Measurements from ENCODE around the gene CLIP4.
"Not testable (repeated sequence)": the region's sequence is repeated elsewhere in the genome, so short reads cannot be mapped to it uniquely, and the experiment has no call there.

The CLIP4 gene

DNA sequence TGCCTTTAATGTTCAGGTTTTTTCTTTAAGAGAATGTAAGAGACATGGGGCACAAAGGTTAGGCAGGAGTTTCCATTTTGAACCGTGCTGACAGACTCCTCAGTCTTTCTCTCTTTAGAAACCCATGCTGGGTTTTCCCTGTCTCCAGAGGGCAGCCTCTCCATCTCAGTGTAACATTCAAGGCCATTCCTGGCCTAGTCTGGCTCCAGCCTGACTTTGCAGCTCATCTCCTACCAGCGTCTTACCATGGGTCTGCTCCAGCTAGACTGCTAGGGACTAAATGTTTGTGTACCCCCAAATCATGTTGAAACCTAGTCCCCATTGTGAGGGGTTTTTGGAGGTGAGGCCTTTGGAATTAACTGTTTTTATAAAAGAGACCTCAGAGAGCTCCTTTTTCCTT is 9.8 kb upstream of the CLIP4 start:
- no peak for FAIRE-seq

DNA sequence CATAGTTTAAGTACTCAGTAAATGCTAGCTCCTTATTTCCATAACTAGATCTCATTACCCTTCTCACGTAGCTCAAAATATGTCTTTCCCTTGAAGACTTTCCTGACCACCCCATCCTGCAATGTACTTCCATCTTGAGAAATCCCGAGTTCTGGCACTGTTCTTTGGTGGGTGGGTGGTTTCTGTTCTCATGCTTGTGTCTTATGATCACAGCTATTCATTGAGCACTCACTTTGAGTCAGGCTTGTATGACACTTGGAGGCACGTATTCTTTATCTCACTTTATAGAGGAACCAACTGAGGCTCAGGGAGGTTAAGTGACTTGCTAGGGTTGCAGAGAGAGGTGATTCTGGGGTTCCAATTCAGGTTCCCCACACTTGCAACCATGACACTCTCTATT is 9.0 kb upstream of the CLIP4 start:
- FAIRE-seq: no peak

DNA sequence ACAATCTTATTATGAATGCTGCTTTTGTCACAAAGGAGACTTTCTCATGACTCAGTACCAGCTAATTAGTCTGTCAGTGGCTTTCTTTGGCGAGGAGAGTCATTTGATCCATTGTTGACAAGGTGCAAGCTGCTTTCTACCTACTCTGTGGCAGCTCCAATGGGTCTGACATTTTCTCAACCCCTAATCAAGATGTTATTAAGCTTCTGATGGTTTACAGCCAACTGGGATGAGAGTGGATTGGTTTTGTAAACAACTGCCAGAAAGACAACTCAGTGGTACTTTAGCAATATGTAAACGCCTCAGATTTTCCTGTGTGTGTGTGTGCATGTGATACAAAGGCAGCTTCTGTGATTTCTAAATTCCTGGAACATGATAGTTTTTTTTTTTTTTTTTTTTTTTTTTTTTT is 8.2 kb upstream of the CLIP4 start:
- no peak for FAIRE-seq

DNA sequence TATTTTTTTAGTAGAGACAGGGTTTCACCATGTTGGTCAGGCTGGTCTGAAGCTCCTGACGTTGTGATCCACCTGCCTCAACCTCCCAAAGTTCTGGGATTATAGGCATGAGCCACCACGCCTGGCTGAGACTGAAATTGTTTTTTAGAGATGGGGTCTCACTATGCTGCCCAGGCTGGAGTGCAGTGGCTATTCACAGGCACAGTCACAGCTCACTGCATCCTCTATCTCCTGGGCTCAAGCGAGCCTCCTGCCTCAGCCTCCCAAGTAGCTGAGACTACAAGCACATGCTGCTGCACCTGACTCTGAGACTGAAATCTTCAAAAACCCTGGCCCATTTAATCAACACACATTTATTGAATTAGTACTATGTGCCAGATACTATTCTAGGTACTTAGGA is 7.7 kb upstream of the CLIP4 start:
- FAIRE-seq: not testable (repeated sequence)

DNA sequence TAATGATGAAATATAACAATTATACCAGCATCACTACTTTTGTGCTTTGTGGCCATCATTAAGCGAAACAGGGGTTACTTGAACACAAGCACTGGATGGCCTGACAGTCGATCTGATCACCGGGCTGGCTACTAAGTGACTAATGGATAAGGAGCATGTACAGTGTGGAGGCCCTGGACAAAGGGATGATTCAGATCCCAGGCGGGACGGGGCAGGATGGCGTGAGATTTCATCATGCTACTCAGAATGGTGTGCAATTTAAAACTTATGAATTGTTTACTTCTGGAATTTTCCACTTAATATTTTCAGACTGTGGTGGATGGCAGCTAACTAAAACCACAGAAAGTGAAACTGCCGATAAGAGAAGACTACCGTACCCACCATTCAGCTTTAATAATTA is 7.0 kb upstream of the CLIP4 start:
- no peak for FAIRE-seq

DNA sequence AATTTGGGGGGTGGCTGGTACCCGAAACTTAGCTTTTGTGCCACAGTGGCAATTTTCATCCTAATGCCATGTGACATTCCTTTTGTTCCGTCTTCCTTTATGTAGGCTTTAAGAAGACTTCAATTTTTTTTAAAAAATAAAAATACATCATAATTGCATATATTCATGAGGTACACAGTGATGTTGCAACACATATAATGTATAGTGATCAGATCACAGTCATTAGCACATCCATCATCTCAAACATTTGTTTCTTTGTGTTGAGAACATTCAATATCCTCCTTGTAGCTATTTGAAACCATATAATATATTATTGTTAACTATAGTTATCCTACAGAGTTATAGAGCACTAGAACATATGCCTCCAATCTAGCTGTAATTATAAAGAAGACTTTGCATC is 6.0 kb upstream of the CLIP4 start:
- FAIRE-seq: no peak

DNA sequence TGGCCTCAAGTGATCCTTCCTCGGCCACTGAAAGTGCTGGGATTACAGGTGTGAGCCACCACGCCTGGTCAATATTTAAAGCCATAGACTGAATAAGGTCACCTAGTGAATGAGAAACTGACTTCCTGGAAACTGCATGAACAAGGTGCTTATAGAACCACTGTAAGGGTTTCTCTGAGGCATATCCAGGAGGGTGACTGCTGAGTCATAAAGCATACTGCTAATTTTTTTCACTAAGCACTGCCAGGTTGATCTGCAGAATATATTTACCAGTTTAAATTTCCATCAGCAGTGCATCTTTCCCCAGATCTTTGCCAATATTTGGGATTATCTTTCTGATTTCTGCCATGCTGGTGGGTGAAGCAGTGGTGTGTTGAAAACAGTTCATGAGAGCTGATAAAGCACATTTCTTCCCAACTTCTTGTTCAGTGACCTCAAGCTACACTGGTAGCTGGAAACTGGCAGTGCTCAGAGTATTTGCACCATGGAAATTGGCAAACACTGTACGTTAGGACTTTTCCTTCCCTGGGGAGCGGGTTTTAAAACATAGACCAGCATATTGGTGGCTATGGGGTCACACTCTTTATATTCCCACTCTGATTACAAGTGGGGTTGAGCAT is 4.2 kb upstream of the CLIP4 start:
- FAIRE-seq: no peak

DNA sequence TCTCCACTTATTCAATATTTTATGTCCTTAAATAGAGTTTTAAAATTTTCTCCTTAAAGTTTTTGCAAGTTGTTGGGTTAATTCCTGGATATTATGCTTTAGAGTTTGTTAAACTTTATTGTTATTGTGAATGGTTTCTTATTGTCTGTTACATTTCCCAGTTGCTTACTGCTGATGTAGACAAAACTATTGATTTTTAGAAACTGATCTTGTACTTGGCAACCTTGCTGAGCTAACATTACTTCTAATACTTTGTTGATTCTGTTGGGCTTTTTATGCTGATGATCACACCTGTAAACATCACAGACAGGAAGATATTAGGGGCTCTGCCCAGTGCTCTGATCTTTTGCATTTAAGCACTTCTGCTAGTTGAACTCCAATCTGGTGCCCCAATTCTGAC is 2.8 kb upstream of the CLIP4 start:
- no peak for FAIRE-seq

DNA sequence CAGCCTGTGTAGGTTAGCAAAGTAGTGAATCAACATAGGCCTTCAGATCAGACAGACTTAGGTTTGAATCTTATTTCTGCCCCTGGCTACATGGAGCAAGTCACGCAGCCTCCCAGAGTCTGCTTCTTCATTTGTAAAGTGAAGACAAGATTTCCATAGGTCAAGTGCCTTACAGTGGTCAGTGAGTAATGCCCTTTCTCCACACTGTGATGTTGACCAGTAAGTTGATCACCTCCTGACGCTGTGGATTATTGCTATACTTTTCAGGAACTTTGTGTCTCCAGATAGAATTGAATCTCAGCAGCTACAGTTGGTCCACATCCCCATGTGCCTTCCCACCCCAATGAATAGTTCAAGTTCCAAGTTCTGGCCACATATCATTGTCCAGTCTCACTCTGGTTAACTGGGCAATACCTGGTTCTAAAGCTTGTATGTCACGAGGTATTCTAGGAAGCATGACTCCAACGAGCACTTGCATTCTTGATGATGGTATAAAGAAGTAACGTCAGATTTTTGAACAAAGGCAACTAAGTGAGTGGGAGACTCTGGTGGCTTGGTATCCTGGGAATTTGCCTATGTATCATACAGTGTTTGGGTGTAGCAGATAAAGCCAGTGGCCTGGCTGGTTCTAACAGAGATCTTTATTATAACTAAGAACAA is 2.1 kb upstream of the CLIP4 start:
- FAIRE-seq: no peak

DNA sequence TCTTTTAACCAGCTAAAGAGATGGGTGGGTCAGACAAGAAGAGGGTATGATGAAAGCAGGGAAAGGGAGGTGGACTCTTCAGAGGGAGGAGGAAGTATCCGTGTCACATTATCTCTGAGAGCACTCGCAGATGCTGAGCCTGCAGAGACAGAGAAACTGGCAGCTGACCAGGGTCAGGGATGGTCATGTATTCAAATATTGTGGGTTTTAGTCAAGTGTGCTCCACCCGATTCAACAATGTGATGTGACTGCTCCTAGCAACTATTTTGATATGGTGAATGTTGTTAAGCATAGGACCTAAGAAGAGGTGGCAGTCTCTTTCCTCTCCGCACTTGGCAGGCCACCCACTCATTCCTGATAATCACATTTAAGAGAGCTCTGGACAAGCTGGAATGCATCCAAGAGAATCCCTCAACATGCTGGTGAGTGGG is 1.3 kb upstream of the CLIP4 start:
- FAIRE-seq: no peak

DNA sequence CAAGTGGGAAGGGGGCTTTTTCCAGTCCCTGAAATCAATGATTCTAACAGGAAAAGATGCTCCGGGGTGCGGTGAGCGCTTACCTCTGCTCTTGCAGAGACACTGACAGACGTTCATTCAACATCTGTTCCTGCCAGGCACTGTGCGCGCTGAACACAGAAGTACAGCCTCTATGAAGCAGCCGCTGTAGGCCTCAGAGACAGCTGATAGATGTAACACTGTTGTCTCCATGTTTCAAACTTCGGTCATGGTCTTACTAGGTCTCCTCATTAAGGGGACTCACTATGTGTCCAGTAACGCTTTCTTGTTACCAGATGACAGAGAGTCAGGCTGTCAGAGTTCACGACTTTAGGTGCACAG is 649 bp upstream of the CLIP4 start:
- FAIRE-seq: no peak

DNA sequence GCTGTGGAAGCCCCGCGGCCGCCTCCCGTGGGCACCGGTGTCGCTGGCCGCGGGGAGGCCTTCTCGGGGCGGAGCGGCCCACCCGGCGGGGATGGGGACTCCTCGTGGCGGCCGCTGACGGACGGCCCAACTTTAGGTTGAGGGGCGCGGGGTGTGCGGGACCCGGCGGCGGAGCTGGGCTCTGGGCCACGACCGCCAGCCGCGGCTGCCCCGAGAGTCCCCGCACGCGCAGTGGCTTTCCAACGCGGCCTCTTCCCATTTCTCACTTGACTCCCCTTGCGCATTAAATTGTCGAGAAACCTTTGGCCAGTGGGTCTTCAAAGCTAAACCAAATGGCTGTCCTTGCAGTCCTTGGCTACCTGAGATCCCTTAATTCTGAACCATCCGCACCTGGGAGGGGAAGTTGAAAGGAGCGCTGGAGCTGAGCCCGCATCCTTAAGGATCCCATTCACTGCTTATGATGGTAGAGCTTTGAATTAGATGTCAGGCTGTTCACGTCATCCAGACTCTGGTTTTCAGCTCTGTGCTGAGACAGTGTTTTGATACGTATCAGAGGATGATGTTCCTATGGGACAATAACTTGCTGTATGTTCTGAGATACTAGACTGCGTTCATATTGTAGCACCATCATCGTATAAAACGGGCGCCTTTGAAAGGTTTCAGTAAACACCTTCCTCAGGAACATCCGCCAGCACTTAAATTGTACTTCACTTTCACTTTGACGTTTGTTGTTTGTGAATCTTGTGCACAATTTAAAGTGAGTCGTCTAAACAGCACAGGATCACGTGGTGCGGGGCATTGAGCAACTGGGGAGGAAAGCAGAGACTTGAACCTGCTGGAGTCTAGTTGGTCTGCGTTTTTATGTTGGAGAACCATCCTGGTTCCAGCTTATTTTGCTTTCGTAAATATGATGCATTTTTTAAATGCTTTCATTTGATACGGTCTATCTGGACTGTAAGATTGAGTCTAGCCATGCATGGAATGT is 874 bp downstream of the CLIP4 start:
- FAIRE-seq: no peak

DNA sequence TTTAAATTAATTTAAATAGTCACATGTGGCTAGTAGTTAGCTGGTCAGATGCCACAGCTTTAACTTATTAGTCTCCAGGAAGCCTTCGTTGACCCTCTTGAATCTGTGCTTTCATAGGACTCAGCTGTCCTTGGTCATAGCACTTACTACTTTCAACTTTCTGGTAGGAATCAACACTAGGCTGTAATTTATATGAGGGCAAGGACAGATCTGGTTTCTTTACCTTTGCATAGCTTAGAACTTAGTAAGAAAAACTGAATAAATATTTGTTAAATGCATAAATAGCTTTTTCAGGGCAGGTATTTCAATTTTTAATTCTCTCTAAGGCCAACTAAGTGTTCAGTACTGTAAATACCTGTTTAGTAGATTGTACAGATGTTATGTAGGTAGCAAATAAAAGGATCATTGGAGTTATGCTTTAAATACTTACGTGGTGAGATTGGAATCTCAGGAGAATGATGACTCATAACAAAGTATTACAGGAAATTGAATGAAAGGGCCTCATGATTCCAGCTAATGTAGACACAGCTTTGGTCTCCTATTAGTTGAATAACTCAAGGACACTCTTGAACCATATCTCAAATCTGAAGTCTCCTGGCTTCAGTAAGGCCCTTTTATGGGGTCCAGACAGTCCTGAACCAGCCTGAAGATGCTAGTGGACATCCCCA is 2.6 kb downstream of the CLIP4 start:
- FAIRE-seq: no peak

DNA sequence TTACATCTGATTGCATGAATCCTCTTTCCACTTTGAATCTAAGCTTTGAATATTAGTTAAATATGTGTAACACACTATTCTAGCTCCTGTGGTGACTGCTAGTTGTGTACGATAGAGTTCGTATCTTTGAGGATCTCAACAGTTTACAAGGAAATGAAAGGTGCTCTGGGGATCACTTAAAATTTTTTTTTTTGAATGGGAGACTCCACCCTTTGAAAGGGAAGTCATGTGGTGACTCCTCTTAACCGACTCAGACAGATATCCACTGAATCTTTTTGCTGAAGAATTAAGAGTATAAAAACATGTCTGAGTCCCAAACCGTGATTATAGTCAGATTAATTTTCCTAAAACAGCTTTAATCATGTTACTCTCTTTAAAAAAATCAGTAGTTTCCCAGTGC is 4.0 kb downstream of the CLIP4 start:
- FAIRE-seq: no peak

DNA sequence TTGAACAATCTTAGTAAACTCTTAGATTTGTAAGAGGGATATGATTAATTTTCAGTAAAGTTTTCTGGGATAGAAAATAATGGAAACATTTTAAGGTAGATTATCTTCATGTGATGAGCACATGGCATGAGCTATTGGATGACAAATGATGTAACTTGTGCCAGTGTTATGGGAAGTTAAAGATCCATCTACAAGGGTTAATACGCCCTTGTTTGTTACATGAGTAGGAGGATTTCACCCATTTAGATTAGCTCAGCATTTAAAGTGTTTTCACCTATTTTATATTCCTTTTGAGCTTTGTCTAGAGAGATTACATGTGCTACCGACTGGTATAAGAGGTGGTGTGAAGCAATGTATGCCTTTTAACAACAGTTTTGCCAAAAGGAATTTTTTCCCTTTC is 5.6 kb downstream of the CLIP4 start:
- no peak for FAIRE-seq

DNA sequence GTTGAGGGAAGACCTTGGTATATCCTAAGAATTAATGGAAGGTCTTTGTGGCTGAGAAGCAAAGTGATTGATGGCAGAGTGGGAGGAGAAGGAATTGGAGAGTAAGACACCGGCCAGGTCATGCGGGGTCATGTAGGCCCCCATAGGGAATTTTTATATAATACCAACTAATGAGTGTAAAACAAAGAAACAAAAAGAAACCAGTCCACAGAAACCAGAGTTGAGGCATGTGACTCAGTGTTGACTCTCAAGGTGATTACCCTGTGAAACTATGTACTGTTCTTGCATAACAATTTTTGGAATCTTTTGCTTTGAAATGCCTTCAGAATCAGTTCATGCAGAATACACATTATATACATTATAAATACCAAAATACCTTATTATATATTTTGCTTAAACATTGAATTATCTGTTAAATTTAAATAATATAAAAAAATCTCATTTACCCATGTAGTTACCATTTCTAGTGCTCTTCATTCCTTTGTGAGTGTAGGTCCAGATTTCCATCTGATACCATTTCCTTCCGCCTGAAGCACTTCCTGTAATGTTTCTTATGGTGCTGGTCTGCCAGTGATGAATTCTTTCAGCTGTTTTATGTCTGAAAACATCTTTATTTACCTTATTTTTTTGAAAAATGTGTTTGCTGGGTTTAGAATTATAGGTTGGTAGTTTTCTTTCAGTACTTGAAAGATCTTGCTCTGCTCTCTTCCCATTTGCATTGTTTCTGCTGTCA is 8.6 kb downstream of the CLIP4 start:
- no peak for FAIRE-seq

DNA sequence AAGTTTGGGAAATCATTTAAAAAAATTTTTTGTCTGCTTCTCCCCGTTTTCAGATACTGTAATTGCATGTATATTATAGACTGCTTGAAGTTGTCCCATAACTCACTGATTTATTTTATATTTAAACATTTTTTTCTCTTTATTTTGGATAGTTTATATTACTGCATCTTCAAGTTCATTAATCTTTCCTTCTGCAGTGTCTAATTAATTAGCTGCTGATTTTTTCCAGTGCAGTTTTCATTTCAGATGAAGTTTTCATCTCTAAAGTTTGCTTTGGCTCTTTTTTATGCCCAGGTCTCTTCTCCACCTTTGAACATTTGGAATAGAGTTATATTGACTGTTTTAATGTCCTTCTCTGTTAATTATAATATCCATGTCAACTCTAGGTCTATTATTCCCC is 9.3 kb downstream of the CLIP4 start:
- FAIRE-seq: no peak

DNA sequence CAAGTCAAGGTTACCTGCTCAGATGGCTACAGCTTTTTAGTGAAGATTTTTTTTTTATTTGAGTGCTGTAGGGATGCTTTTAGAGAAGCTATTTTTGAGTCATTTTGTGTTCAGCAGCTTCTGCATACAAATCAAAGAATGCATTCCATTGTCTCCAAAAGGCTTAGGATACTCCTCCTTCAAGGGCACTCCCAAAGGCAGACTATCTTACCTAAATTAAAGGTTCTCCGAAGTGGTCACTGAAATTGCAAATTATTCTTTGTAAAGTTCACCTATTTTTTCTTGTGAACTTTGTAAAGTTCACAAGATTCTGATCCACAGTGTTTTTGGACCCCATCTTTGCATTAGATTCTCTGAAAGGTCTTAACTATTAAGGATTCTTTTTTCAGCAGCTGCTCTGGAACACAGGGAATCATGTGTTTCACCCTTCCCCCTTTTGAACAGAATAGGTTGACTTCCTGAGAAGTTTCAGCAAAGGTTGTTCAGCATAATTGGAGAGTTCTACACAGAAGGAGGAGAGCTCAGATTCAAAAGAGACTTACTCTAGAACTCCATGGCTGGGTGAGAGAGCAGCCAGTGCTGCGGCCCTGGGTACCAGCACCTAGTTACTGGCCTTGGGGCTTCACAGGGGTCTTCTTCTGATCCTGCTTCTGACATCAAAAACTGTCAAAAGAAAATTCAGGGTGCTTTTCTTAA is 14.5 kb downstream of the CLIP4 start:
- FAIRE-seq: no peak

DNA sequence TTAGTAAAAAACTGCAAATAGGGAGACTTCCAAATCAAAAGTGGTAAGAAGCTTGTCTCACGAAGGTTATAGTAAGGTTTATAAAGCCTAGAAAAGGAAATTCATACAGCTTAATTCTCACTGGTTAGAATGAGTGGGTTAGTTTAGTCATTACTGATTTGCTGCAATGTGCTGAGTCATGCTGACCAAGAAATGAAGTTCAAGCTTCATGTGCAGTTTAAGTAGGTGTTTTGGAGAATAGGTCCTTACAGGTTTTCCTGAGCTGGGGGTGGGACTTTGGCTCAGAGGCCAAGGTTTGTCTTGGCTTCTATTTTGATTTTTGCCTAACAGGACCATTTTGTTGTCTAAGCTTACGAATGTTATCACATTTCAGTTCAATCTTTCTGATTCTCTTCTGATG is 15.1 kb downstream of the CLIP4 start:
- FAIRE-seq: no peak

DNA sequence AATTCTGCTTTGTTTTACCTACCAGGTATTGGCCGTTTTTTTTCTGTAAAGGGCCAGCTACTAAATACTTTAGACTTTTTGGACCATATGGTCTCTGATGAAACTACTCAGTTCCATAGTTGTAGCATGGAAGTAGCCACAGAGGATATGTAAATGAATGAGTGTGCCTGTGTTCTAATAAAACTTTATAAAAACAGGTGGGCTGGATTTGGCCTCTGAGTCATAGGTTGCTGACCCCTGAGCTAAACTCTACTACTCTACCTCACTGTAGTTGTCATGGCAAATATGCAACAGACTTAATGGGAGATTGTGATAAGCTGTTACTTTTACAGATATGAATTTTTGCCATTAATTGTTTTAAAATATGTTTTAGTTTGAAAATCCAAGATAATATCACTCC is 19.7 kb downstream of the CLIP4 start:
- FAIRE-seq: no peak

DNA sequence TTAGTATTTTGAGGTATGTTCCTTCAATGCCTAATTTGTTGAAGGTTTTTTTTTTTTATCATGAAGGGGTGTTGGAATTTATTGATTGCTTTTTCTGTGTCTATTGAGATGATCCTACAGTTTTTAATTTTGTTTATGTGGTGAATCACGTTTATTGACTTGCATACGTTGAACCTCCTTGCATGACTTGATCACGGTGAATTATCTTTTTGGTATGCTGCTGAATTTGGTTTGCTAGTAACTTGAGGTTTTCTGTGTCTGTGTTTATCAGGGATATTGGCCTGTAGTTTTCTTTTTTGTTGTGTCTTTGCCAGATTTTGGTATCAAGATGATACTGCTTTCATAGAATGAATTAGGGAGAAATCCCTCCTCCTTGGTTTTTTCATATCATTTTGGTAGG is 23.9 kb downstream of the CLIP4 start:
- no peak for FAIRE-seq

DNA sequence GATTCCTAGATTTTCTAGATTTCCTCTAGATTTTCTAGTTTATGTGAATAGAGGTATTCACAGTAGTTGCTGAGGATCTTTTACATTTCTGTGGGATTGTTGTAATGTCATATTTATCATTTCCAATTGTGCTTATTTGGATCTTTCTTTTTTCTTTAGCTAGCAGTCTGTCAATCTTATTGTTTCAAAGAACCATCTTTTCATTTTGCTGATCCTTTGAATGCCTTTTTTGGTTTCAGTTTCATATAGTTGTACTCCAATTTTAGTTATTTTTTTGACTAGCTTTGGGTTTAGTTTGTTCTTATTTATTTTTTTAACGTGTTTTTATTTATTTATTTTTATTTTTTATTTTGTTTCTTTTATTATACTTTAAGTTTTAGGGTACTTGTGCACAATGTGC is 24.5 kb downstream of the CLIP4 start:
- no peak for FAIRE-seq
